Measurements from ENCODE around the gene WNT16.
"Not testable (repeated sequence)": the region's sequence is repeated elsewhere in the genome, so short reads cannot be mapped to it uniquely, and the experiment has no call there.

- TF ChIP-seq CTCF (conservative IDR thresholded peaks at IDR 0.05 in 1 of 2, IDR thresholded peaks at IDR 0.05 in 1 of 2; ENCODE audit: low read depth in 1 of 2, low read length in 2 of 2); EZH2 (IDR thresholded peaks at IDR 0.05; ENCODE audit: low read length, missing control alignments): not testable (repeated sequence)
Measured at GRCh38 chr7:121289930-121290329, 38.9 kb upstream of the WNT16 start.

Data from fibroblast of lung (primary cell).